WTC11 (cell line): ENCODE data around the gene MIR17HG. TPM values are rescaled to one million over a fixed set of nuclear protein-coding genes. Genes with fewer than 3 reads are reported as not detected.

Experiments used
- ATAC-seq: fragments of 200-7000 bp; cut with Tn5 transposase; 2 replicates; pipeline ENCODE4 v1.10.0; 2021; ENCODE audit warnings: mild to moderate bottlenecking, moderate library complexity
- CTCF ChIA-PET: fragments of 300-600 bp; sonication (Branson Sonifier 250); formaldehyde crosslinking; loops from one replicate; lab custom pipeline; 2021; ENCODE audit warnings: antibody characterized with exemption; lab: Charles Lee
- POLR2A ChIA-PET: fragments of 350-600 bp; sonication (Branson Sonifier 250); formaldehyde crosslinking; loops from one replicate; lab custom pipeline; 2021; ENCODE audit warnings: antibody characterized with exemption; lab: Charles Lee
- DNase-seq: peaks from one replicate; pipeline ENCODE4 v3.0.0; 2021; ENCODE audit warnings: low spot score
- H3K27ac Mint-ChIP-seq: 2 replicates; pipeline ENCODE4 v1.8.0; 2021; ENCODE audit warnings: mixed read lengths
- H3K27me3 Mint-ChIP-seq: 2 replicates; pipeline ENCODE4 v1.8.0; 2021; ENCODE audit warnings: low read depth, mild to moderate bottlenecking, moderate library complexity, mixed read lengths
- H3K36me3 Mint-ChIP-seq: 2 replicates; pipeline ENCODE4 v1.8.0; 2021; ENCODE audit warnings: mixed read lengths
- H3K4me1 Mint-ChIP-seq: 2 replicates; pipeline ENCODE4 v1.8.0; 2022; ENCODE audit warnings: mixed read lengths
- H3K4me3 Mint-ChIP-seq: 2 replicates; pipeline ENCODE4 v1.8.0; 2021; ENCODE audit warnings: mild to moderate bottlenecking, moderate library complexity, mixed read lengths
- H3K9me3 Mint-ChIP-seq: 2 replicates; pipeline ENCODE4 v1.8.0; 2021; ENCODE audit warnings: mixed read lengths
- ELF4 ChIP-seq: sonication (generic); formaldehyde crosslinking; IDR thresholded peaks from 2 replicates; pipeline ENCODE4 v1.8.1; 2022; ENCODE audit warnings: low read depth, mild to moderate bottlenecking, moderate library complexity, missing genetic modification reagents
- FOXK1 ChIP-seq: sonication (generic); formaldehyde crosslinking; IDR thresholded peaks from 2 replicates; pipeline ENCODE4 v1.8.0; 2022; ENCODE audit warnings: mild to moderate bottlenecking, moderate library complexity, missing genetic modification reagents
- FOXP1 ChIP-seq: sonication (generic); formaldehyde crosslinking; IDR thresholded peaks from 2 replicates; pipeline ENCODE4 v1.8.0; 2022; ENCODE audit warnings: missing genetic modification reagents, mild to moderate bottlenecking, moderate library complexity, borderline replicate concordance
- GABPB1 ChIP-seq: sonication (generic); formaldehyde crosslinking; IDR thresholded peaks from 2 replicates; pipeline ENCODE4 v1.8.1; 2023; ENCODE audit warnings: mild to moderate bottlenecking, missing genetic modification reagents
- NR3C1 ChIP-seq: sonication (generic); formaldehyde crosslinking; conservative IDR thresholded peaks from 2 replicates; pipeline ENCODE4 v1.8.1; 2023; ENCODE audit warnings: low read depth, mild to moderate bottlenecking, missing genetic modification reagents
- SMAD3 ChIP-seq: sonication (generic); formaldehyde crosslinking; IDR thresholded peaks from 2 replicates; pipeline ENCODE4 v1.8.0; 2022; ENCODE audit warnings: missing genetic modification reagents, mild to moderate bottlenecking, borderline replicate concordance
- SP1 ChIP-seq: sonication (generic); formaldehyde crosslinking; conservative IDR thresholded peaks from 2 replicates; pipeline ENCODE4 v1.8.1; 2022; ENCODE audit warnings: missing genetic modification reagents
- TCF7 ChIP-seq: sonication (generic); formaldehyde crosslinking; IDR thresholded peaks from 2 replicates; pipeline ENCODE4 v1.8.0; 2022; ENCODE audit warnings: mild to moderate bottlenecking, low read depth, missing genetic modification reagents, moderate library complexity
- TEAD4 ChIP-seq: sonication (generic); formaldehyde crosslinking; IDR thresholded peaks from 2 replicates; pipeline ENCODE4 v1.8.0; 2022; ENCODE audit warnings: mild to moderate bottlenecking, missing genetic modification reagents
- ZBTB21 ChIP-seq: sonication (generic); formaldehyde crosslinking; IDR thresholded peaks from 2 replicates; pipeline ENCODE4 v1.8.1; 2023; ENCODE audit warnings: mild to moderate bottlenecking, missing genetic modification reagents, borderline replicate concordance
- ZNF416 ChIP-seq: fragments of 250-450 bp; sonication (Bioruptor Pico); IDR thresholded peaks from 2 replicates; pipeline ENCODE4 v1.9.0; 2021; ENCODE audit warnings: mild to moderate bottlenecking, inconsistent platforms
- ZNF423 ChIP-seq: fragments of 250-450 bp; sonication (Bioruptor Pico); IDR thresholded peaks from 2 replicates; pipeline ENCODE4 v2.1.2; 2022; ENCODE audit warnings: mild to moderate bottlenecking, moderate library complexity
- ZNF671 ChIP-seq: fragments of 250-450 bp; sonication (Bioruptor Pico); IDR thresholded peaks from 2 replicates; pipeline ENCODE4 v1.8.0; 2021; ENCODE audit warnings: mild to moderate bottlenecking
- total RNA-seq: library from RNA; stranded (reverse); gene quantifications from 3 replicates; pipeline ENCODE4 v1.2.3, GENCODE V29; 2021
- TF ChIP-seq, protein P1 (sequence below): sonication (generic); formaldehyde crosslinking; IDR thresholded peaks from 2 replicates; pipeline ENCODE4 v1.8.1; 2023; ENCODE audit warnings: mild to moderate bottlenecking, missing genetic modification reagents
- TF ChIP-seq, protein P2 (sequence below): sonication (generic); formaldehyde crosslinking; IDR thresholded peaks from 2 replicates; pipeline ENCODE4 v1.8.0; 2022; ENCODE audit warnings: mild to moderate bottlenecking, missing genetic modification reagents
- TF ChIP-seq, protein P3 (sequence below): fragments of 250-450 bp; sonication (Bioruptor Pico); IDR thresholded peaks from 2 replicates; pipeline ENCODE4 v1.9.0; 2021; ENCODE audit warnings: mild to moderate bottlenecking
- TF ChIP-seq, protein P4 (sequence below): fragments of 250-450 bp; sonication (Bioruptor Pico); IDR thresholded peaks from 2 replicates; pipeline ENCODE4 v2.1.2; 2022; ENCODE audit warnings: mild to moderate bottlenecking, moderate library complexity
- TF ChIP-seq, protein P5 (sequence below): sonication (generic); formaldehyde crosslinking; IDR thresholded peaks from 2 replicates; pipeline ENCODE4 v1.8.0; 2023; ENCODE audit warnings: mild to moderate bottlenecking, missing genetic modification reagents

Gene MIR17HG
- total RNA-seq, 1 experiment from 2014 or later: 37.1 TPM

DNA sequence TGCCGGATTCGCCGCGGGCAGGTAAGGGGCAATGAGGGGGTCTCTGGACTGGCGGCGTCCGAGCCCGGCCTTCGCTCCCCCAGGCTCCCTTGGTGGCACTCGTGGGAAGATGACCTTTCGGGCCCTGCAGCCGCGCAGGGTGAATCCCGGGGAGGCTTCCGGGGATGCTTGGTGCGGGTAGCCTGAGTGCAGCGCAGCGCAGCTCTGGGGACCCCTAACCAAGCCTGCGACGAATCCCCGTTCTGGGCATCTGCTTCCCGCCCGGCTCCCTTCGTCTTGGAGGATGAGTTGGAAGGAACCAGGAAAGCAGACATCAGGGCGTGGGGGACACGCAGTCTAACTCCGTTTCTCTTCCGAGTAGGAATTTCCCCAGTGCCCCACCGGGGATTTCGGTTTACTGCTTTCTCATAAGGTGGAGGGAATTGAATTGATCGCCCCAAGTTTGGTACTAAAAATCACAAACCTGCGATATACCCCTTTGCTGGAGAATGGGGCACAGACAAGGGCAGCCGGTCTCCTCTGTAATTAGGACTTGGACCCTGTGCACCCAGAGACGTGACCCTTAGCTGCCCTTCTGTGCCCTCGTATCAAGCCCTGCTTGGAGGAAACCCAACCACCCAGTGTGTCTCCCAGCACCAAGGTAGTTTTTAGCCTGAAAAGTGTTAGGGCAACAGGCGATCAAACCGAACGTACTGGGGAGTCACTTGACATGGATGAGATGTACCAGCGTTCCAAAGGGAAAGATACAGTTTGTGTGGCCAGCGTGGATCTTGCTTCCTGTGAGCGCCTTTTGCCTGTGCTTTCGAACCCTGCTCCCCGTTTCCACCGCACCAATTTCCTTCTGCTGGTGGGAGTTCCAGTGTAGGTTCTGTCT is 51.9 kb downstream of the MIR17HG start:
- ATAC-seq: peak; percentile 22
- TF ChIP-seq GABPB1 (no peak), ELF4 (no peak), TEAD4 (no peak), FOXK1 (CRISPR knock-in tag) (no peak), ZNF416 (no peak), SMAD3 (CRISPR knock-in tag) (no peak)
- TF ChIP-seq, protein P1, sequence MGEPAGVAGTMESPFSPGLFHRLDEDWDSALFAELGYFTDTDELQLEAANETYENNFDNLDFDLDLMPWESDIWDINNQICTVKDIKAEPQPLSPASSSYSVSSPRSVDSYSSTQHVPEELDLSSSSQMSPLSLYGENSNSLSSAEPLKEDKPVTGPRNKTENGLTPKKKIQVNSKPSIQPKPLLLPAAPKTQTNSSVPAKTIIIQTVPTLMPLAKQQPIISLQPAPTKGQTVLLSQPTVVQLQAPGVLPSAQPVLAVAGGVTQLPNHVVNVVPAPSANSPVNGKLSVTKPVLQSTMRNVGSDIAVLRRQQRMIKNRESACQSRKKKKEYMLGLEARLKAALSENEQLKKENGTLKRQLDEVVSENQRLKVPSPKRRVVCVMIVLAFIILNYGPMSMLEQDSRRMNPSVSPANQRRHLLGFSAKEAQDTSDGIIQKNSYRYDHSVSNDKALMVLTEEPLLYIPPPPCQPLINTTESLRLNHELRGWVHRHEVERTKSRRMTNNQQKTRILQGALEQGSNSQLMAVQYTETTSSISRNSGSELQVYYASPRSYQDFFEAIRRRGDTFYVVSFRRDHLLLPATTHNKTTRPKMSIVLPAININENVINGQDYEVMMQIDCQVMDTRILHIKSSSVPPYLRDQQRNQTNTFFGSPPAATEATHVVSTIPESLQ (CRISPR knock-in tag): no peak
- DNase-seq: peak; percentile 16
- H3K27me3 Mint-ChIP-seq: peaks cover 70% of the 10 kb centered on the region
- H3K4me3 Mint-ChIP-seq: peak overlapping the region; percentile 77
- POLR2A ChIA-PET: interaction anchor here (0.7 kb wide), 1 partner anchor 12 kb away, joined by 3 read pairs; no protein-coding TSS in a partner anchor
- peaks cover 4% of the 10 kb centered on the region; the same call in 1 of the 2 replicates for H3K4me1 Mint-ChIP-seq
- H3K36me3 Mint-ChIP-seq: no peaks in the 10 kb centered on the region
- H3K27ac Mint-ChIP-seq: no peak overlapping the region
- no peaks in the 10 kb centered on the region for H3K9me3 Mint-ChIP-seq
- CTCF ChIA-PET: interaction anchor here (1.0 to 1.9 kb wide), 3 partner anchors 7 to 383 kb away, joined by 3 to 9 read pairs (median 5); no protein-coding TSS in a partner anchor

DNA sequence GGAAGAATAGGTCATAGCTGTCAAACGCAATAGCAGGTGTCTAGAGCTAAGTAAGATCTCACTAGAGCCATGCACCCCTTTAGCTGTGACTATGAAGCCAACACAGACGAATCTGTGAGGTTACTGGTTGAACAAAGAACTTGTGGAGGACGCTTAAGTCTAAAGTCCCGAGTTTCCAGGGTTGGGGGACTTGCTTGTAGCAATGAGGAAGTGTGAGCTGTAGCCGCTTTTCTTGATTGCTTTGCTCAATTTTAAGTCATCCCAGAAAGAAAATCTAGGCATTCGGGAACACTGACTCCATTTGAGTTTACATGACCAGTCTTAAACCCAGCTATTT is 52.5 kb downstream of the MIR17HG start:
- H3K4me3 Mint-ChIP-seq: peak overlapping the region; percentile 77
- POLR2A ChIA-PET: no interaction called here
- CTCF ChIA-PET: no interaction called here
- H3K9me3 Mint-ChIP-seq: peaks cover 1% of the 10 kb centered on the region; the same call in 1 of the 2 replicates
- peaks cover 4% of the 10 kb centered on the region; the same call in 1 of the 2 replicates for H3K4me1 Mint-ChIP-seq
- ATAC-seq (no peak), DNase-seq (no peak)
- no peaks in the 10 kb centered on the region for H3K36me3 Mint-ChIP-seq
- H3K27ac Mint-ChIP-seq: no peak overlapping the region
- H3K27me3 Mint-ChIP-seq: peaks cover 68% of the 10 kb centered on the region
- TF ChIP-seq ZNF423 (CRISPR knock-in tag) (no peak), NR3C1 (CRISPR knock-in tag) (no peak), ZBTB21 (CRISPR knock-in tag) (no peak), FOXP1 (CRISPR knock-in tag) (no peak), TCF7 (CRISPR knock-in tag) (no peak)
- TF ChIP-seq, protein P2, sequence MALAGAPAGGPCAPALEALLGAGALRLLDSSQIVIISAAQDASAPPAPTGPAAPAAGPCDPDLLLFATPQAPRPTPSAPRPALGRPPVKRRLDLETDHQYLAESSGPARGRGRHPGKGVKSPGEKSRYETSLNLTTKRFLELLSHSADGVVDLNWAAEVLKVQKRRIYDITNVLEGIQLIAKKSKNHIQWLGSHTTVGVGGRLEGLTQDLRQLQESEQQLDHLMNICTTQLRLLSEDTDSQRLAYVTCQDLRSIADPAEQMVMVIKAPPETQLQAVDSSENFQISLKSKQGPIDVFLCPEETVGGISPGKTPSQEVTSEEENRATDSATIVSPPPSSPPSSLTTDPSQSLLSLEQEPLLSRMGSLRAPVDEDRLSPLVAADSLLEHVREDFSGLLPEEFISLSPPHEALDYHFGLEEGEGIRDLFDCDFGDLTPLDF (CRISPR knock-in tag): no peak
- TF ChIP-seq, protein P3, sequence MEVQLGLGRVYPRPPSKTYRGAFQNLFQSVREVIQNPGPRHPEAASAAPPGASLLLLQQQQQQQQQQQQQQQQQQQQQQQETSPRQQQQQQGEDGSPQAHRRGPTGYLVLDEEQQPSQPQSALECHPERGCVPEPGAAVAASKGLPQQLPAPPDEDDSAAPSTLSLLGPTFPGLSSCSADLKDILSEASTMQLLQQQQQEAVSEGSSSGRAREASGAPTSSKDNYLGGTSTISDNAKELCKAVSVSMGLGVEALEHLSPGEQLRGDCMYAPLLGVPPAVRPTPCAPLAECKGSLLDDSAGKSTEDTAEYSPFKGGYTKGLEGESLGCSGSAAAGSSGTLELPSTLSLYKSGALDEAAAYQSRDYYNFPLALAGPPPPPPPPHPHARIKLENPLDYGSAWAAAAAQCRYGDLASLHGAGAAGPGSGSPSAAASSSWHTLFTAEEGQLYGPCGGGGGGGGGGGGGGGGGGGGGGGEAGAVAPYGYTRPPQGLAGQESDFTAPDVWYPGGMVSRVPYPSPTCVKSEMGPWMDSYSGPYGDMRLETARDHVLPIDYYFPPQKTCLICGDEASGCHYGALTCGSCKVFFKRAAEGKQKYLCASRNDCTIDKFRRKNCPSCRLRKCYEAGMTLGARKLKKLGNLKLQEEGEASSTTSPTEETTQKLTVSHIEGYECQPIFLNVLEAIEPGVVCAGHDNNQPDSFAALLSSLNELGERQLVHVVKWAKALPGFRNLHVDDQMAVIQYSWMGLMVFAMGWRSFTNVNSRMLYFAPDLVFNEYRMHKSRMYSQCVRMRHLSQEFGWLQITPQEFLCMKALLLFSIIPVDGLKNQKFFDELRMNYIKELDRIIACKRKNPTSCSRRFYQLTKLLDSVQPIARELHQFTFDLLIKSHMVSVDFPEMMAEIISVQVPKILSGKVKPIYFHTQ (CRISPR knock-in tag): no peak

DNA sequence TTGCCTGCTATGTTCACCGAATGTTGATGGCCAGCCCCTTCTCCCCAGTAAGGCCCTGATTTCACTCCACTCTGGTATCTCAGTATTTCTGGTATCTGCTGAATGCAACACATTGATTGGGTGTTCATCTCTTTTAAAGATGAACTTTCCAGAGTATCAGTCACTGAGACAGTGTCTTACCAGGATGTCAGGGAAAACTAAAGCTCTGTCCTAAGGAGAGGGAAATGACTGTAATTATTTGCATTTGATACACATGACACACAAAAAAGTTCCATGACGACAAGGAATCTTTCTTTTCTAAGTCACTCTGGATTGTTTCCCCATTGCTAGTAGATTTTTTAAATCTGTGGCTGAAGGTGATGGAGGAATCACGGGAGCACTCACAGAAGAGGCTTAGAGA is 53.2 kb downstream of the MIR17HG start:
- DNase-seq (no peak), ATAC-seq (no peak)
- peaks cover 62% of the 10 kb centered on the region for H3K27me3 Mint-ChIP-seq
- POLR2A ChIA-PET: no interaction called here
- no peak overlapping the region for H3K4me3 Mint-ChIP-seq
- H3K9me3 Mint-ChIP-seq: peaks cover 6% of the 10 kb centered on the region; the same call in 1 of the 2 replicates
- peaks cover 4% of the 10 kb centered on the region; the same call in 1 of the 2 replicates for H3K4me1 Mint-ChIP-seq
- no peaks in the 10 kb centered on the region for H3K36me3 Mint-ChIP-seq
- CTCF ChIA-PET: no interaction called here
- H3K27ac Mint-ChIP-seq: no peak overlapping the region
- TF ChIP-seq, protein P4, sequence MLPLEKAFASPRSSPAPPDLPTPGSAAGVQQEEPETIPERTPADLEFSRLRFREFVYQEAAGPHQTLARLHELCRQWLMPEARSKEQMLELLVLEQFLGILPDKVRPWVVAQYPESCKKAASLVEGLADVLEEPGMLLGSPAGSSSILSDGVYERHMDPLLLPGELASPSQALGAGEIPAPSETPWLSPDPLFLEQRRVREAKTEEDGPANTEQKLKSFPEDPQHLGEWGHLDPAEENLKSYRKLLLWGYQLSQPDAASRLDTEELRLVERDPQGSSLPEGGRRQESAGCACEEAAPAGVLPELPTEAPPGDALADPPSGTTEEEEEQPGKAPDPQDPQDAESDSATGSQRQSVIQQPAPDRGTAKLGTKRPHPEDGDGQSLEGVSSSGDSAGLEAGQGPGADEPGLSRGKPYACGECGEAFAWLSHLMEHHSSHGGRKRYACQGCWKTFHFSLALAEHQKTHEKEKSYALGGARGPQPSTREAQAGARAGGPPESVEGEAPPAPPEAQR (CRISPR knock-in tag): no peak
- TF ChIP-seq SMAD3 (CRISPR knock-in tag): no peak
- no peak for TF ChIP-seq SP1
- TF ChIP-seq, protein P5, sequence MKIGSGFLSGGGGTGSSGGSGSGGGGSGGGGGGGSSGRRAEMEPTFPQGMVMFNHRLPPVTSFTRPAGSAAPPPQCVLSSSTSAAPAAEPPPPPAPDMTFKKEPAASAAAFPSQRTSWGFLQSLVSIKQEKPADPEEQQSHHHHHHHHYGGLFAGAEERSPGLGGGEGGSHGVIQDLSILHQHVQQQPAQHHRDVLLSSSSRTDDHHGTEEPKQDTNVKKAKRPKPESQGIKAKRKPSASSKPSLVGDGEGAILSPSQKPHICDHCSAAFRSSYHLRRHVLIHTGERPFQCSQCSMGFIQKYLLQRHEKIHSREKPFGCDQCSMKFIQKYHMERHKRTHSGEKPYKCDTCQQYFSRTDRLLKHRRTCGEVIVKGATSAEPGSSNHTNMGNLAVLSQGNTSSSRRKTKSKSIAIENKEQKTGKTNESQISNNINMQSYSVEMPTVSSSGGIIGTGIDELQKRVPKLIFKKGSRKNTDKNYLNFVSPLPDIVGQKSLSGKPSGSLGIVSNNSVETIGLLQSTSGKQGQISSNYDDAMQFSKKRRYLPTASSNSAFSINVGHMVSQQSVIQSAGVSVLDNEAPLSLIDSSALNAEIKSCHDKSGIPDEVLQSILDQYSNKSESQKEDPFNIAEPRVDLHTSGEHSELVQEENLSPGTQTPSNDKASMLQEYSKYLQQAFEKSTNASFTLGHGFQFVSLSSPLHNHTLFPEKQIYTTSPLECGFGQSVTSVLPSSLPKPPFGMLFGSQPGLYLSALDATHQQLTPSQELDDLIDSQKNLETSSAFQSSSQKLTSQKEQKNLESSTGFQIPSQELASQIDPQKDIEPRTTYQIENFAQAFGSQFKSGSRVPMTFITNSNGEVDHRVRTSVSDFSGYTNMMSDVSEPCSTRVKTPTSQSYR (CRISPR knock-in tag): no peak
- TF ChIP-seq ZNF671 (CRISPR knock-in tag): no peak
